Stimulated activated CD4-positive, alpha-beta T cell treated with anti-CD3 and anti-CD28 coated beads, Interleukin-12 subunit alpha, Interleukin-12 subunit beta, amount 100 ng/mL, for 4 hours (primary cell): ENCODE data around the gene PRM1.
"Not testable (repeated sequence)": the region's sequence is repeated elsewhere in the genome, so short reads cannot be mapped to it uniquely, and the experiment has no call there.

Experiments
- DNase-seq: peaks from one replicate; pipeline ENCODE4 v3.0.0-alpha.2; 2020

PRM1 gene

DNA sequence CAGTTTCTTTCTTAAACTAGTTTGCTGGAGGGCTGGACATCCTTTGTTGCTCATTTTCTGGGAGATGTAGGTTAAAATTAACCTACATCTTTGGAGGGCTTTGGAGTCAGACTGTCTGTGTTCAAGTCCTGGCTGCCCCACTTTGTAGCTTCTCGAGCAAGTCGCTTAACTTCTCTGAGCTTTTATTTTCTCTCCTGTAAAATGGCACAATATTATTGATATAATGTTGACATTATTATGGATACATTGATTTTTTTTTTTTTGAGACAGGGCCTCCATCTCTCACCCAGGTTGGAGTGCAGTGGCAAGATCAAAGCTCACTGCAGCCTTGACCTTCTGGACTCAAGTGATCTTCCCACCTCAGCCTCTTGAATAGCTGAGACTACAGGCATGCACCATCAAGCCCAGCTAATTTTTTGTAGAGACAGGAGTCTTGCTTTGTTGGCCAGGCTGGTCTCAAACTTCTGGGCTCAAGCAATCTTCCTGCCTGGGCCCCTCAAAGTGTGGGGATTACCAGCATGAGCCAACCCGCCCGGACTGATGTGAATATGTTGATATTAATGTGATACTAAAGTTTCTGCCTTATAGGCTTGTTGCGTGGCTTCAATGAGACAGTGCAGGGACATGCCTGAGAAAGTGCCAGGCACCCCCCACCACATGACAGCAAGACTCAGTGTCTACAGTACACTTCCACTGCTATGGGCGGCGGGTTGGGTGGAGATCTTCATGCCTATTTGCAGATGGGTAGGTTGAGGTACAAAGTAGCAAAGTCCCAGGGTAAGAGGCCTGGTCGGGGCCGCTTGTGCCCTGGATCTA lies 32.6 kb upstream of the PRM1 start:
- DNase-seq: no peak

GRCh38 chr16:11312718-11313492 lies 31.8 kb upstream of the PRM1 start:
- no peak for DNase-seq

DNA sequence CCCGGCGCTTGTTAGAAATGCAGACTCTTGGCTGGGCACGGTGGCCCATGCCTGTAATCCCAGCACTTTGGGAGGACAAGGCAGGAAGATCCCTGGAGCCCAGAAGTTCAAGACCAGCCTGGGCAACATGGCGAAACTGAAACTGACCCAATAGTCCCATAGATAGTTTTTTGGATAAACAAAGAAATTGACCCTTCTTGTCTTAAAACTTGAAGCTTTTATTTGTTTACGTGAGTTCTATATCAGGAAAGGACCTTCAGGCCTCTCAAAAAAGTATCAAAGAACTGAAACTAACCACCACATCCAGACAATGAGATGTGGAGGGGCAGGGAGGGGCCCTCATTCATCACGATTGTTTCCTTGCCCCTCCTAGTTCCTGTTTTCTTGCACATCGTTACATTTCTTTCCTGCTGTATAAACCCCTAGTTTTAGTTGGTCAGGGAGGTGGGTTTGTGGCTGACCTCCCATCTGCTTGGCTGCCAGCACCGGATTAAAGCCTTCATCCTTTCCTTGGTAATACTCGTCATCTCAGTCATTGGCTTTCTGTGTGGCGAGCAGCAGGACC lies 29.9 kb upstream of the PRM1 start:
- no peak for DNase-seq

GRCh38 chr16:11310634-11310977 lies 29.5 kb upstream of the PRM1 start:
- no peak for DNase-seq

DNA sequence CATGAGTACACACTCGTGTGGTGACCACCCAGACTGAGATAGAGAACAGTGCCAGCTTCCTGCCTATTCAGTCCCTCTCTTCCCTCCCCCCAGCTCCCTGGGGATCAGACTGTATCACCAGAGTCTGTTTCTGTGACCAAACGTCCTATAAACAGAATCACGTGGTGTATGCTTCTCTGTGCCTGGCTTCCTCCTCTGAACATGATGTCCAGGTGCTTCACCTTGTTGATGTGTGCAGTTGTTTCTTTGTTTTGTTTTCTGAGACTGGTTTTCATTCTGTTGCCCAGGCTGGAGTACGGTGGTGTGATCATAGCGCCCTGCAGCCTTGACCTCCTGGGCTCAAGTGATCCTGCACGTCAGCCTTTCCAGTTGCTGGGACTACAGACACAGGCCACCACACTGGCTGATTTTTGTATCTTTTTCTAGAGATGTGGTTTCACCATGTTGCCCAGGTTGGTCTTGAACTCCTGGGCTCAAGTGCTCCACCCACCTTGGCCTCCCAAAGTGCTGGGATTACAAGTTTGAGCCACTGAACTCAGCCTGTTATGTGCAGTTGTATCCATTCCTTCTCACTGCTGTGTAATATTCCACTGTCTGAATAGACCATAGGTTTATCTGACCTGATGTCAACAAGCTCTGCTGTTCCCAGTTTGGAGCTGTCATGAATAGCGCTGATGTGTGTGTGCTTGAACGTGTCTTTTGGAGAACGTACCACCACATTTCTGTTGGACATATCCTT lies 28.9 kb upstream of the PRM1 start:
- DNase-seq: no peak

- no peak for DNase-seq
Observed at GRCh38 chr16:11308493-11309283, 27.6 kb upstream of the PRM1 start.

- no peak for DNase-seq
Observed at GRCh38 chr16:11307639-11308492, 26.7 kb upstream of the PRM1 start.

GRCh38 chr16:11306997-11307638 lies 26.0 kb upstream of the PRM1 start:
- DNase-seq: no peak

GRCh38 chr16:11306381-11306780 lies 25.3 kb upstream of the PRM1 start:
- no peak for DNase-seq

- no peak for DNase-seq
Observed at GRCh38 chr16:11303405-11304138, 22.4 kb upstream of the PRM1 start.

DNA sequence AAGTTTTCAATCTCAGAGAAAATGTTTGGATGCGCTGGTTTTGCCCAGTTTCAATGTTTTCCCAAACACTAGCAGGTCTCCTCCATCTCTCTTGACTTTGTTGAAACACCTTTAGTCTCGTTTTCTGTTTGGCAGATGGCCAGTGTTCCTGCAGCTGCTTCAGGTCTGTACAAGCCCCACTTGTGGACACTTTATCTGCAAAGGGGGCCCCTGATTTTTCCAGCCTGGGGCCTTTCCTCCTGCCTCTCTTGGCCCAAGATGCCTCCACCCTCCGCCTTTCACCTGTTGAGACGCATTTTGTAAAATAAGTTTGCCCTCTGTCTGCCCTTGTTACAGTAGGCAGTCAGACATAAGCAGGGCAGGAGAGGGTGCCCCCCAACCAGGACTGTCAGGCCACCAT lies 21.8 kb upstream of the PRM1 start:
- DNase-seq: no peak

- DNase-seq: no peak
Observed at GRCh38 chr16:11301645-11302501, 20.7 kb upstream of the PRM1 start.

DNA sequence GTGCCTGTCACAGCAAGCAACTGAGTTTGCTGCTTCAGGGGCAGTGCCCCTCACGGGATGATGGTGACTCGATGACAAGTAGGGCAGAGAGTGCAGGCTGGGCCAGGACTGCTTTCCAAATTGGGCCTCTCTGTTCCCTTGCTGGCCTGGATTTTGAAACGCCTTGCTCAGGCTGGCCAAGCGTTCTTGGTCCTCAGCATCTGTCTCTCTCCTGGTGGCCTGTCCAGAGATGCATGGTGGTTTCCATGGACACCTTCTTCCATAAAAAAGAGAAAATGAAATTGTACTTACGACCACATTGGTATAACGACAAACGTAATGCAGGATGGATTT lies 19.4 kb upstream of the PRM1 start:
- DNase-seq: no peak

DNA sequence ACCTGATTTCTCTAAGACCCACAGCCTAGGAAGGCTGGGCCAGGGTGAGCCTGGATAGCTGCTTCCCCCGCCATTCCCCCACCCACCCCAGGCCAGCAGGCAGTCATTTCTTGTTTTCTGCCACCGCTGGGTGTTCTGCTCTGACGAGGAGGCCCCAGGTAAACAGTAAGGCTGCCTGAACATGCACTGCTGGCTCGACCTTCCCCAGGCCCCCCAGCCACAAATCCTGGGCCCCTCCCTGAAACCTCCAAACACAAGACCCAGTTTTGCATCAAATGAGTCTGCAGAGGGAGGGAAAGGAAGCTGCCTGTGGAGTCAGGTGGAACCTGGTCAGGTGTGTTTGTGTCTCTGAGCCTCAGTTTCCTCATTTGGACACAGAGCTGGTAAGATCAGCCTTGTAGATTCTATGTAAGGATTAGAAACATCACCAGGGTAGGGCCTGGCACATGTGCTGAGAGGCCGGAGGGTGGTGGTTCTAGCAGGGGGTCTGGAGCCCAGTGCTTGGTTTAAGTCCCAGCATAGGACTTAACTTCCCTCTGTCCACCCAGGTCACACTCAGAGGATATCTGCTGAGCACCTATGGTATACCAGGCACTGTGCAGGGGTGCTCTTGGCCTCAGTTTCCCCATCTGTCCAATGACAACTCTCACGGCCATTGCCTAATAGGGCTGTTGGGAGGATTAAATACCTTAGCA lies 18.9 kb upstream of the PRM1 start:
- DNase-seq: no peak

- not testable (repeated sequence) for DNase-seq
Observed at GRCh38 chr16:11298950-11299547, 17.9 kb upstream of the PRM1 start.

DNA sequence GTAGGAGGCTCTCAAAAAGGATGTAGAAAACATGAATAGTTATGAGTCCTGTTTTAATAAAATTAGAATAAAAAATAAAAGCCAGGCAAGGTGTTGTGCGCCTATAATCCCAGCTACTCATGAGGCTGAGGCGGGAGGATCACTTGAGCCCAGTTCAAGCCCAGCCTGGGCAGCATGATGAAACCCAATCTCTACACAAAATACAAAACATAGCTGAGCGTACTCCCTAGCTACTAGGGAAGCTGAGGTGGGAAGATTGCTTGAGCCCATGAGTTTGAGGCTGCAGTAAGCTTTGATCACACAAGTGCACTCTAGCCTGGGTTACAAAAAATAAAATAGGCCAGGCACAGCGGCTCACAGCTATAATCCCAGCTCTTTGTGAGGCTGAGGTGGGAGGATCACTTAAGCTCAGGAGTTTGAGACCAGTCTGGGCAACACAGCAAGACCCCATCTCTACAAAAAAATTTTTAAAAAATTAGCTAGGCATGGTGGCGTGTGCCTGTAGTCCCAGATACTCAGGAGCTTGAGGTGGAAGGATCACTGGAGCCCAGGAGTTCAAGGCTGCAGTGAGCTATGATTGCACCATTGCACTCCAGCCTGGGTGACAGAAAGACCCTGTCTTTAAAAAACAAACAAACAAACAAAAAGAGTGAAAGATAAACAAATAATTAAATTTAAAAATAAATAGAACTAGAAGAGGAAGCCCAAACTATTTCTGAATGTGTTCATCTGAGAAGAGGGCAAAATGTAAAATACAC lies 17.2 kb upstream of the PRM1 start:
- no peak for DNase-seq

- peak; percentile 52 for DNase-seq
Observed at GRCh38 chr16:11297492-11298142, 16.5 kb upstream of the PRM1 start.
